ENCODE measurements around the gene MT1G. TPM values are rescaled to one million over a fixed set of nuclear protein-coding genes. Genes with fewer than 3 reads are reported as not detected.

Gene MT1G
- total RNA-seq, 1 experiment from 2014 or later: not detected

DNA sequence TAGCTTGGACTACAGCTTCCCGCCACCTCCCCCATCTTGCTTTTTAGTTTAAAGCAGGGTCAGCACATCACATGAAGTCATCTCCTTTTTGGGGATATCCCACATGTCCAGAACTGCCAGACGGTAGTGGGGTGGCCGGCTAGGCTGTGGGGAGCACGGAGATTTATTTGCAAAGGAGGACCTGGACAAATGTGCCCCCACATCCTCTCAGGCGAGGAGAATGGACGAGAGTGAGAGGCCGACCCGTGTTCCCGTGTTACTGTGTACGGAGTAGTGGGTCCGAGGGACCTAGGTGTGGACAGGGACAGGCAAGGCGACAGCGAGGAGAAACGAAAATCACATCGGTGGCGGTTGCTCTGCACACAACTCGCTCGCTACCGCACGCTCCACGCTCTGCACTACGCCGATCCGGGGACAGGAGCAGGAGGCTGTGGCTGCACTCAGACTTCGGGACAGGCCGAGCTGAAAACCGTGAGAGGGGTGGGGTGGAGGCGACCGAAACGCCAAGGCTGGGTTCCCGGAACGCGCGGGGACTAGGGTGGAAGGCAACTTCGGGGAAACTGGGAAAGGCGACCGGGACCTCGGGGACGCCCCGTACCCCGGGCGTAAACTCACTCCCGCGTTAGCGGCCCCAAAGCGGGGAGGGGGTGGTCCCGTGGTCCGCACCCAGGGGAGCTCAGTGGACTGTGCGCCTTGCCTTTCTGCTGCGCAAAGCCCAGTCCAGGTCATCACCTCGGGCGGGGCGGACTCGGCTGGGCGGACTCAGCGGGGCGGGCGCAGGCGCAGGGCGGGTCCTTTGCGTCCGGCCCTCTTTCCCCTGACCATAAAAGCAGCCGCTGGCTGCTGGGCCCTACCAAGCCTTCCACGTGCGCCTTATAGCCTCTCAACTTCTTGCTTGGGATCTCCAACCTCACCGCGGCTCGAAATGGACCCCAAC, 29.8 kb downstream of the MT1G start, which contains the start of gene MT1A:
Gene MT1A (plus strand): TSS at position 853 of the 937 bp plus-strand sequence. CDS start 73 bp downstream, at position 926.
- peaks cover 19% of the 10 kb centered on the region for H3K27me3 Mint-ChIP-seq (ENCODE audit: insufficient read depth, unreplicated experiment)
- intact Hi-C loops (cut with micrococcal nuclease; ENCODE audit: unreplicated experiment): no loop called here
- DNase-seq: peak; percentile 72 to 80
- peak within 1 kb of the TSS; percentile 77 for H3K4me3 Mint-ChIP-seq (ENCODE audit: unreplicated experiment)
- H3K36me3 ChIP-seq (ENCODE audit: control insufficient read depth, insufficient read depth, low read length): no peaks in the 10 kb centered on the region
- H3K4me1 ChIP-seq: no peaks in the 10 kb centered on the region
- BruUV-seq (replicated peaks): no TSS peak
- ChIA-PET CTCF (interaction anchor here (1.2 to 1.8 kb wide), 2 partner anchors 37 to 64 kb away, joined by 4 read pairs; no protein-coding TSS in a partner anchor), POLR2A (no interaction called here)
- no peaks in the 10 kb centered on the region for H3K36me3 Mint-ChIP-seq (ENCODE audit: insufficient read depth, unreplicated experiment)
- peaks cover 9% of the 10 kb centered on the region for H3K27me3 ChIP-seq (replicated peaks; ENCODE audit: control insufficient read depth, insufficient read depth, low read length)
- H3K4me1 Mint-ChIP-seq (ENCODE audit: low read depth, unreplicated experiment): no peaks in the 10 kb centered on the region
- no peaks in the 10 kb centered on the region for H3K9me3 Mint-ChIP-seq (ENCODE audit: unreplicated experiment)
- H3K9me3 ChIP-seq: no peaks in the 10 kb centered on the region
- no peak within 1 kb of the TSS for H3K27ac Mint-ChIP-seq (ENCODE audit: unreplicated experiment)
- TF ChIP-seq, protein P1, sequence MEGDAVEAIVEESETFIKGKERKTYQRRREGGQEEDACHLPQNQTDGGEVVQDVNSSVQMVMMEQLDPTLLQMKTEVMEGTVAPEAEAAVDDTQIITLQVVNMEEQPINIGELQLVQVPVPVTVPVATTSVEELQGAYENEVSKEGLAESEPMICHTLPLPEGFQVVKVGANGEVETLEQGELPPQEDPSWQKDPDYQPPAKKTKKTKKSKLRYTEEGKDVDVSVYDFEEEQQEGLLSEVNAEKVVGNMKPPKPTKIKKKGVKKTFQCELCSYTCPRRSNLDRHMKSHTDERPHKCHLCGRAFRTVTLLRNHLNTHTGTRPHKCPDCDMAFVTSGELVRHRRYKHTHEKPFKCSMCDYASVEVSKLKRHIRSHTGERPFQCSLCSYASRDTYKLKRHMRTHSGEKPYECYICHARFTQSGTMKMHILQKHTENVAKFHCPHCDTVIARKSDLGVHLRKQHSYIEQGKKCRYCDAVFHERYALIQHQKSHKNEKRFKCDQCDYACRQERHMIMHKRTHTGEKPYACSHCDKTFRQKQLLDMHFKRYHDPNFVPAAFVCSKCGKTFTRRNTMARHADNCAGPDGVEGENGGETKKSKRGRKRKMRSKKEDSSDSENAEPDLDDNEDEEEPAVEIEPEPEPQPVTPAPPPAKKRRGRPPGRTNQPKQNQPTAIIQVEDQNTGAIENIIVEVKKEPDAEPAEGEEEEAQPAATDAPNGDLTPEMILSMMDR (IDR thresholded peaks at IDR 0.05; ENCODE audit: insufficient read depth in 1 of 2, low read depth in 1 of 2, low read length in 1 of 2, severe bottlenecking in 1 of 2, unreplicated experiment in 1 of 2): no peak
- peak within 1 kb of the TSS; percentile 45 for H3K4me3 ChIP-seq (ENCODE audit: low read depth, low read length)

DNA sequence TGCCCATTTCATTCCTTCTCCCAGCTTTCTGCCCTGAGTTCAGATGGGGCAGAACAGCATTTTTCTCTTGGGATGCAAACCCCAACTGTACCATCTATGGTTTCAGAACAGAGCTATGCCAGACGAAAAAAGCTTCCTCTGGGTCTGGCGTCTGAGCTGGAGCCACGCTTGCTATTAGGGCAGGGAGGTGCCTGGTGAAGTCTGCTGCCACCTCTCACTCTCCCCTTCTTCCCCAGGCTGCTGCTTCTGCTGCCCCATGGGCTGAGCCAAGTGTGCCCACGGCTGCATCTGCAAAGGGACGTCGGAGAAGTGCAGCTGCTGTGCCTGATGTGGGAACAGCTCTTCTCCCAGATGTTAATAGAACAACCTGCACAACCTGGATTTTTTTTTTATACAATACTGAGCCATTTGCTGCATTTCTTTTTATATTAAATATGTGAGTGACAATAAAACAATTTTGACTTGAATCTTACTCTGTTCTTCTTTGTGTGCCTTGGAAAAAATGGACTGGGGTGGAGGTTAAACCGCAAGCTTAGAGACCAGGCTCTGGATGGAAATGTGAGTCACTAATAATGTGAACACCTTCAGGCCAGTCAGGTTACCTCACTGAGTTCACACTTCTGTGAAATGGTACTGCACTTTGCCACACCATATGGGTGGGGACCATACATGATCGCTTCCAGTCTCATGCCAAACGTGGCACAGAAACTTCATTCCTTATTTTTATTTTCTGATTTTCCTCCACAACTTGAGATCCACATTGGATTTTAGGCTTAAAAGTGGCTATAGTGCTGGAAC, 31.1 kb downstream of the MT1G start:
- intact Hi-C loops (cut with micrococcal nuclease; ENCODE audit: unreplicated experiment): no loop called here
- Histone ChIP-seq H3K4me3 (ENCODE audit: low read depth, low read length) (no peak overlapping the region), H3K36me3 (ENCODE audit: control insufficient read depth, insufficient read depth, low read length) (no peaks in the 10 kb centered on the region), H3K9me3 (no peaks in the 10 kb centered on the region), H3K27me3 (replicated peaks; ENCODE audit: control insufficient read depth, insufficient read depth, low read length) (peaks cover 12% of the 10 kb centered on the region), H3K4me1 (no peaks in the 10 kb centered on the region)
- TF ChIP-seq, protein P1 (IDR thresholded peaks at IDR 0.05; ENCODE audit: insufficient read depth in 1 of 2, low read depth in 1 of 2, low read length in 1 of 2, severe bottlenecking in 1 of 2, unreplicated experiment in 1 of 2): no peak
- DNase-seq: no peak
- ChIA-PET POLR2A (no interaction called here), CTCF (interaction anchor here (1.0 kb wide), 1 partner anchor 65 kb away, joined by 3 read pairs; no protein-coding TSS in a partner anchor)
- H3K4me3 Mint-ChIP-seq (ENCODE audit: unreplicated experiment): no peak overlapping the region
- H3K27ac Mint-ChIP-seq (ENCODE audit: unreplicated experiment): no peak overlapping the region
- peaks cover 3% of the 10 kb centered on the region for H3K4me1 Mint-ChIP-seq (ENCODE audit: low read depth, unreplicated experiment)
- no peaks in the 10 kb centered on the region for H3K9me3 Mint-ChIP-seq (ENCODE audit: unreplicated experiment)
- peaks cover 27% of the 10 kb centered on the region for H3K27me3 Mint-ChIP-seq (ENCODE audit: insufficient read depth, unreplicated experiment)
- no TSS peak for BruUV-seq (replicated peaks)
- no peaks in the 10 kb centered on the region for H3K36me3 Mint-ChIP-seq (ENCODE audit: insufficient read depth, unreplicated experiment)

DNA sequence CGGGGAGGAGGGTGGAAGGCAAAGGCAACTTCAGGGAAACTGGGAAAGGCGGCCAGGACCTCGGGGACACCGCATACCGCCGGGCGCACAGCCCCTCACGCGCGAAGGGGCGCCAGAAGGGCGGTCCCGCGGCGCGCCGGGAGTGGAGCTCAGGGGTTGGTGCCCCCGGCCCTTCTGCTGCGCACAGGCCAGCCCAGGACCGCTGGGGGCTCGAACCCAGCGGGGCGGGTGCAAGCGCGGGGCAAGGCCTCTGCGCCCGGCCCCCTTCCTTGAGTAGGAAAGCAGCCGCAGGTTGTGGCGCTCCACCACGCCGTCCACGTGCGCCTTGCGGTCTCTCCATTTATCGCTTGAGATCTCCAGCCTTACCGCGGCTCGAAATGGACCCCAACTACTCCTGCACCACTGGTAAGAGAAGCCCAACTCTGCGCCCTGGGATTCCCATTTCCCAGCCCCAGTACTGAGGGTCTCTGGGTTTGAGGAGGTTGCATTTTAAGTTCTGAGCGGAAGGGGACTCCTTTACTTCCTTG, 32.4 kb downstream of the MT1G start:
- Mint-ChIP-seq H3K4me1 (ENCODE audit: low read depth, unreplicated experiment) (peaks cover 5% of the 10 kb centered on the region), H3K27me3 (ENCODE audit: insufficient read depth, unreplicated experiment) (peaks cover 32% of the 10 kb centered on the region), H3K4me3 (ENCODE audit: unreplicated experiment) (no peak overlapping the region), H3K9me3 (ENCODE audit: unreplicated experiment) (no peaks in the 10 kb centered on the region), H3K36me3 (ENCODE audit: insufficient read depth, unreplicated experiment) (no peaks in the 10 kb centered on the region), H3K27ac (ENCODE audit: unreplicated experiment) (no peak overlapping the region)
- POLR2A ChIA-PET: no interaction called here
- H3K36me3 ChIP-seq (ENCODE audit: control insufficient read depth, insufficient read depth, low read length): no peaks in the 10 kb centered on the region
- no peak for DNase-seq
- CTCF ChIA-PET: no interaction called here
- peaks cover 13% of the 10 kb centered on the region for H3K27me3 ChIP-seq (replicated peaks; ENCODE audit: control insufficient read depth, insufficient read depth, low read length)
- BruUV-seq (replicated peaks): no TSS peak
- no peaks in the 10 kb centered on the region for H3K4me1 ChIP-seq
- TF ChIP-seq, protein P1 (IDR thresholded peaks at IDR 0.05; ENCODE audit: insufficient read depth in 1 of 2, low read depth in 1 of 2, low read length in 1 of 2, severe bottlenecking in 1 of 2, unreplicated experiment in 1 of 2): no peak
- no peaks in the 10 kb centered on the region for H3K9me3 ChIP-seq
- H3K4me3 ChIP-seq (ENCODE audit: low read depth, low read length): no peak overlapping the region
- intact Hi-C loops (cut with micrococcal nuclease; ENCODE audit: unreplicated experiment): no loop called here

Measured in Caco-2 (cell line).